Measurements from ENCODE around the gene STAMBPL1. TPM values are rescaled to one million over a fixed set of nuclear protein-coding genes. Genes with fewer than 3 reads are reported as not detected.
A peak's percentile ranks its signal among the peaks of the same experiment; 100 is the strongest.

Gene STAMBPL1
- total RNA-seq, 6 donors from 2014 or later, result 4.9 to 69.1 (median 7.0) TPM

DNA sequence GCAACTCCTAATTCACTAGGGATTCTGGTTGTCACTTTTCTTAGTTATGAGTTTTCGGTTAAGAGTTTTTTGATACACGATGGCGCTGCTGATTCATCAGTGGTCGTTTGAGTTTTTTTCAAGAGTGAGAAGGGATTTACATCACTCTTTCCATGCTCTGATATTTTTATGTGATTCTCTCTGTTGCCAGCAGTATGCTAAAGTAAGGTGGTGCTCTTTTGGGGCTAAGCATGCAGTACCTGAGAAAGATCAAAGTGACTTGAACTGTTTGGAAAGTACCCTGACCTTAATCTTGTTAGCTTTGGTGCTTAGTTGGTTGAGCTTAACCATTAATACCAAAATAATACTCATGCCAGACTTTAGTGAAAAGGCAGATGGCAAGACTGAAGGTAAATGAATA lies 28.1 kb downstream of the STAMBPL1 start:
- no peaks in the 10 kb centered on the region for H3K9me3 ChIP-seq
- ATAC-seq (ENCODE audit: low FRiP score in 2 of 2) (no peak), DNase-seq (no peak)
- no peaks in the 10 kb centered on the region for H3K27me3 ChIP-seq
- no peak overlapping the region for H3K27ac ChIP-seq
- WGBS, 2 donors, result 79 to 86% methylated on average over 4 of the region's 4 CpGs
- H3K4me1 ChIP-seq, result no peaks in the 10 kb centered on the region
- no peak overlapping the region for H3K4me3 ChIP-seq
- no peaks in the 10 kb centered on the region for H3K36me3 ChIP-seq
- TF ChIP-seq POLR2A (IDR thresholded peaks at IDR 0.05) (no peak), POLR2AphosphoS5 (IDR thresholded peaks at IDR 0.05) (no peak)

DNA sequence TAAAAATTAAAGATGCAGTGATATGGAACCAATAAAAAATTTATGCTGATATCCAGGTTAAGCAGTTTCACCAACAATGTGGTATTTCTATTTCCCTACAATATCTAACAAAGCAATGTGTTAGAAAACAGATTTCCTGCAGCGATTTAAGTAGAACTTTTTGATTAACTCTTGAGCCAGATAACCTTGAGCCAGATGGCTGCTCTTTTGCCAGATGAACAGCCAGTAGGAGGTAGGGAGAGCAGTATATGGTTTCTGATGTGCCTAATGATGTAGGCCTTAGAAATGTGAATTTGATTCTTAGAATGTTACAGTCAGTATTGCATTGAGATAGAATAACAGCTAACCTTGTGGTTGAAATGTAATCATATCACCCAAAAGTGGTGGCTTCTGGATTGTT lies 31.1 kb downstream of the STAMBPL1 start:
- Histone ChIP-seq H3K4me1 (no peaks in the 10 kb centered on the region), H3K9me3 (no peaks in the 10 kb centered on the region), H3K27ac (no peak overlapping the region), H3K36me3 (no peaks in the 10 kb centered on the region), H3K4me3 (no peak overlapping the region), H3K27me3 (no peaks in the 10 kb centered on the region)
- DNase-seq, result no peak
- no peak for TF ChIP-seq POLR2AphosphoS5 (IDR thresholded peaks at IDR 0.05)
- no peak for TF ChIP-seq POLR2A (IDR thresholded peaks at IDR 0.05)
- no peak for TF ChIP-seq EP300 (IDR thresholded peaks at IDR 0.05)
- TF ChIP-seq, protein P1, sequence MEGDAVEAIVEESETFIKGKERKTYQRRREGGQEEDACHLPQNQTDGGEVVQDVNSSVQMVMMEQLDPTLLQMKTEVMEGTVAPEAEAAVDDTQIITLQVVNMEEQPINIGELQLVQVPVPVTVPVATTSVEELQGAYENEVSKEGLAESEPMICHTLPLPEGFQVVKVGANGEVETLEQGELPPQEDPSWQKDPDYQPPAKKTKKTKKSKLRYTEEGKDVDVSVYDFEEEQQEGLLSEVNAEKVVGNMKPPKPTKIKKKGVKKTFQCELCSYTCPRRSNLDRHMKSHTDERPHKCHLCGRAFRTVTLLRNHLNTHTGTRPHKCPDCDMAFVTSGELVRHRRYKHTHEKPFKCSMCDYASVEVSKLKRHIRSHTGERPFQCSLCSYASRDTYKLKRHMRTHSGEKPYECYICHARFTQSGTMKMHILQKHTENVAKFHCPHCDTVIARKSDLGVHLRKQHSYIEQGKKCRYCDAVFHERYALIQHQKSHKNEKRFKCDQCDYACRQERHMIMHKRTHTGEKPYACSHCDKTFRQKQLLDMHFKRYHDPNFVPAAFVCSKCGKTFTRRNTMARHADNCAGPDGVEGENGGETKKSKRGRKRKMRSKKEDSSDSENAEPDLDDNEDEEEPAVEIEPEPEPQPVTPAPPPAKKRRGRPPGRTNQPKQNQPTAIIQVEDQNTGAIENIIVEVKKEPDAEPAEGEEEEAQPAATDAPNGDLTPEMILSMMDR (IDR thresholded peaks at IDR 0.05), result no peak
- 89 to 98% methylated on average over 1 of the region's 1 CpG for WGBS, 2 donors
- no peak for ATAC-seq (ENCODE audit: low FRiP score in 2 of 2)

DNA sequence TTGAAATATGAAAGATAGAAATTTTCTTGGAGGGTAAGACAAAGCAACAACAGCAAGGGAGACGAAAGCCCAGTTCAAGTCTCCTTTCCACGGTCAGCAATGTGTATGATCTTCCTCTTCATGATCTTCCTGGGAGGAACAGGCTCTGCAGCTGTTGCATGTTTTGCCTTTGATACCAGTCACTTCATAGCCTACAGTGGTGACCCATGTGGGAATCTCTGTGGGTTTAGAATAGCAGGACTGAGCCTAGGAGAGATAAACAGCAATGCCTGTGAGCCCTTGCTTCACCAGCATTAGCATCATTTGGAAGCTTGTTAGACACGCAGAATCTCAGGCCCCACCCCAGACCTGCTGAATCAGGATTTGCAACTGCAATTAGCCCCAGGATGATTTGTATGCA lies 31.8 kb downstream of the STAMBPL1 start:
- TF ChIP-seq POLR2AphosphoS5 (IDR thresholded peaks at IDR 0.05), result no peak
- no peak for TF ChIP-seq EP300 (IDR thresholded peaks at IDR 0.05)
- no peak for TF ChIP-seq POLR2A (IDR thresholded peaks at IDR 0.05)
- TF ChIP-seq, protein P1 (IDR thresholded peaks at IDR 0.05), result no peak
- 88 to 89% methylated on average over 3 of the region's 3 CpGs for WGBS, 2 donors
- no peaks in the 10 kb centered on the region for H3K36me3 ChIP-seq

DNA sequence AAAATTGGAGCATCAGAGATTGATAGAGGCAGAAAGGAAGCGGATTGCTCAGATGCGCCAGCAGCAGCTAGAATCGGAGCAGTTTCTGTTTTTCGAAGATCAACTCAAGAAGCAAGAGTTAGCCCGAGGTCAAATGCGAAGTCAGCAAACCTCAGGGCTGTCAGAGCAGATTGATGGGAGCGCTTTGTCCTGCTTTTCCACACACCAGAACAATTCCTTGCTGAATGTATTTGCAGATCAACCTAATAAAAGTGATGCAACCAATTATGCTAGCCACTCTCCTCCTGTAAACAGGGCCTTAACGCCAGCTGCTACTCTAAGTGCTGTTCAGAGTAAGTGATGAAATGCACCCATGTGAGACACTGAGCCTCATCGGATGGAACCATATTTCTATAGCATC lies 33.1 kb downstream of the STAMBPL1 start:
- ATAC-seq (ENCODE audit: low FRiP score in 2 of 2) (peak in 1 of 2 donors; percentile 12), DNase-seq (no peak)
- no peaks in the 10 kb centered on the region for H3K36me3 ChIP-seq
- no peak overlapping the region for H3K4me3 ChIP-seq
- H3K9me3 ChIP-seq, result no peaks in the 10 kb centered on the region
- no peaks in the 10 kb centered on the region for H3K27me3 ChIP-seq
- H3K4me1 ChIP-seq, result no peaks in the 10 kb centered on the region
- peak in 1 of 2 donors; percentile 9 for TF ChIP-seq POLR2AphosphoS5 (IDR thresholded peaks at IDR 0.05)
- TF ChIP-seq, protein P1 (IDR thresholded peaks at IDR 0.05), result no peak
- 71 to 77% methylated on average over 9 of the region's 9 CpGs for WGBS, 2 donors
- no peak overlapping the region for H3K27ac ChIP-seq

More for the DNA sequence above, 31.8 kb downstream of the STAMBPL1 start:
- no peak overlapping the region for H3K4me3 ChIP-seq
- DNase-seq, result no peak
- H3K4me1 ChIP-seq, result no peaks in the 10 kb centered on the region
- H3K9me3 ChIP-seq, result no peaks in the 10 kb centered on the region
- no peaks in the 10 kb centered on the region for H3K27me3 ChIP-seq
- no peak overlapping the region for H3K27ac ChIP-seq
- ATAC-seq (ENCODE audit: low FRiP score in 2 of 2), result no peak

DNA sequence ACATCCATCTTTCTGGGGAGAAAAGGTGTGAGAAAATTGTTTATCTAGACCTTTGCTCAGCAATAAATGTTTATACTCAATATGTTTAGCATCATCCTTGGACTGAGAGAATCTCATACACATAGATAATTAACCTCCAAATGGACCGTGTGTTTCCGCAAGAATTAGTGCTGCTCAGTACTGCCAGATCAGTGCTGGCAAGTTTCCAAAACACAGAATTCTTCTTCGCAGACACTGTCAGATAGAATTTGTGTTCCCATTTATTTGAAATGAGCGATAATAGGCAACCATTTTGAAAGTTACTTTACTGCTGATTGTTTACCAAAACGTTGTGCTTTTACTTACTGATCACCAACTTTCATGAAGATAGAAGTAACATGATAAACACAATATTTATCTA lies 33.7 kb downstream of the STAMBPL1 start:
- no peak for TF ChIP-seq POLR2A (IDR thresholded peaks at IDR 0.05)
- TF ChIP-seq POLR2AphosphoS5 (IDR thresholded peaks at IDR 0.05), result no peak
- TF ChIP-seq, protein P1 (IDR thresholded peaks at IDR 0.05), result no peak
- no peak for TF ChIP-seq EP300 (IDR thresholded peaks at IDR 0.05)

More for the DNA sequence above, 33.7 kb downstream of the STAMBPL1 start:
- Histone ChIP-seq H3K9me3 (no peaks in the 10 kb centered on the region), H3K36me3 (no peaks in the 10 kb centered on the region), H3K27ac (no peak overlapping the region), H3K27me3 (no peaks in the 10 kb centered on the region), H3K4me3 (no peak overlapping the region), H3K4me1 (no peaks in the 10 kb centered on the region)
- 68 to 77% methylated on average over 5 of the region's 5 CpGs for WGBS, 2 donors
- no peak for ATAC-seq (ENCODE audit: low FRiP score in 2 of 2)
- no peak for DNase-seq

Measured in upper lobe of left lung (tissue), 6 donors.